Ascending aorta (tissue), 2 donors: Measurements from ENCODE around the gene MBTPS2. TPM values are rescaled to one million over a fixed set of nuclear protein-coding genes. Genes with fewer than 3 reads are reported as not detected.

Experiments
- DNase-seq, 2 donors: peaks; one replicate each; pipeline ENCODE4 v3.0.0-alpha.2; 2019; ENCODE audit warnings: low spot score in 2 of 2
- H3K27ac ChIP-seq, 2 donors: fragments of 200-600 bp; sonication (generic); one replicate each; pipeline ENCODE4 v1.5.1; 2016 to 2017; ENCODE audit warnings: mild to moderate bottlenecking in 1 of 2
- H3K27me3 ChIP-seq: fragments of 200-600 bp; sonication (generic); one replicate; pipeline ENCODE4 v1.5.1; 2017
- H3K36me3 ChIP-seq, 2 donors: fragments of 200-600 bp; sonication (generic); one replicate each; pipeline ENCODE4 v1.5.1; 2016
- H3K4me1 ChIP-seq, 2 donors: fragments of 200-600 bp; sonication (generic); one replicate each; pipeline ENCODE4 v1.5.1; 2016 to 2017; ENCODE audit warnings: mild to moderate bottlenecking in 1 of 2
- H3K4me3 ChIP-seq, 2 donors: fragments of 200-600 bp; sonication (generic); one replicate each; pipeline ENCODE4 v1.5.1; 2016 to 2017; ENCODE audit warnings: mild to moderate bottlenecking in 1 of 2
- H3K9me3 ChIP-seq, 2 donors: fragments of 200-600 bp; sonication (generic); one replicate each; pipeline ENCODE4 v1.5.1; 2016
- CTCF ChIP-seq, 3 experiments: fragments of 200-600 bp in 2 of 3; fragments of 450-650 bp in 1 of 3; sonication (generic) in 2 of 3; IDR thresholded peaks; one replicate each; pipeline ENCODE4 v1.5.1; 2016 to 2019; ENCODE audit warnings: antibody characterized with exemption in 3 of 3, mild to moderate bottlenecking in 1 of 3, moderate library complexity in 1 of 3
- intact Hi-C: fragments of 100-400 bp; cut with DNase I; formaldehyde crosslinking; loops from one replicate; pipeline ENCODE4 v1.15.1; 2023
- total RNA-seq: library from RNA; depleted of rRNA; stranded (reverse); fragments of >200 nt; gene quantifications from one replicate; pipeline ENCODE4 v1.1.0, GENCODE V29; 2016

Gene MBTPS2
- total RNA-seq, 1 donor from 2014 or later, result 6.2 TPM

GRCh38 chrX:21907260-21907659 lies 67.8 kb downstream of the MBTPS2 start:
- Histone ChIP-seq H3K27me3 (no peaks in the 10 kb centered on the region), H3K9me3 (no peaks in the 10 kb centered on the region), H3K4me3 (no peak overlapping the region), H3K36me3 (no peaks in the 10 kb centered on the region), H3K27ac (no peak overlapping the region), H3K4me1 (no peaks in the 10 kb centered on the region)
- intact Hi-C loops, result no loop called here
- no peak for TF ChIP-seq CTCF (IDR thresholded peaks at IDR 0.05)
- DNase-seq, result no peak

- H3K9me3 ChIP-seq, result no peaks in the 10 kb centered on the region
- no peak overlapping the region for H3K27ac ChIP-seq
- H3K36me3 ChIP-seq, result no peaks in the 10 kb centered on the region
- no peaks in the 10 kb centered on the region for H3K4me1 ChIP-seq
- DNase-seq, result no peak
- H3K27me3 ChIP-seq, result no peaks in the 10 kb centered on the region
- no peak for TF ChIP-seq CTCF (IDR thresholded peaks at IDR 0.05)
- H3K4me3 ChIP-seq, result no peak overlapping the region
- intact Hi-C loops, result no loop called here
Measured at GRCh38 chrX:21911481-21911880, 72.1 kb downstream of the MBTPS2 start.

GRCh38 chrX:21912220-21912619 lies 72.8 kb downstream of the MBTPS2 start:
- Histone ChIP-seq H3K9me3 (no peaks in the 10 kb centered on the region), H3K36me3 (no peaks in the 10 kb centered on the region), H3K4me3 (no peak overlapping the region), H3K4me1 (no peaks in the 10 kb centered on the region), H3K27ac (no peak overlapping the region), H3K27me3 (no peaks in the 10 kb centered on the region)
- intact Hi-C loops, result no loop called here
- TF ChIP-seq CTCF (IDR thresholded peaks at IDR 0.05), result no peak
- no peak for DNase-seq

GRCh38 chrX:21912989-21913388 lies 73.6 kb downstream of the MBTPS2 start:
- H3K36me3 ChIP-seq, result no peaks in the 10 kb centered on the region
- DNase-seq, result no peak
- no peak overlapping the region for H3K27ac ChIP-seq
- no peak for TF ChIP-seq CTCF (IDR thresholded peaks at IDR 0.05)
- no peaks in the 10 kb centered on the region for H3K27me3 ChIP-seq
- no peak overlapping the region for H3K4me3 ChIP-seq
- intact Hi-C loops, result no loop called here
- no peaks in the 10 kb centered on the region for H3K4me1 ChIP-seq
- H3K9me3 ChIP-seq, result no peaks in the 10 kb centered on the region

GRCh38 chrX:21926116-21926515 lies 86.7 kb downstream of the MBTPS2 start:
- intact Hi-C loops, result no loop called here
- no peaks in the 10 kb centered on the region for H3K27me3 ChIP-seq
- no peaks in the 10 kb centered on the region for H3K36me3 ChIP-seq
- H3K4me1 ChIP-seq, result peaks cover 0 to 6% of the 10 kb centered on the region in 2 donors
- peak overlapping the region; percentile 48 to 60 for H3K27ac ChIP-seq
- no peak for TF ChIP-seq CTCF (IDR thresholded peaks at IDR 0.05)
- no peaks in the 10 kb centered on the region for H3K9me3 ChIP-seq
- DNase-seq, result no peak
- H3K4me3 ChIP-seq, result peak overlapping the region; percentile 37 to 42
